Hypothalamus (tissue), 51 donors: ENCODE data around the gene STEEP1.
"Not testable (repeated sequence)": the region's sequence is repeated elsewhere in the genome, so short reads cannot be mapped to it uniquely, and the experiment has no call there.

Experiments used
- DNase-seq, 51 donors: peaks; one replicate each; lab custom pipeline; 2025; lab: John Stamatoyannopoulos, UW

STEEP1 gene

DNA sequence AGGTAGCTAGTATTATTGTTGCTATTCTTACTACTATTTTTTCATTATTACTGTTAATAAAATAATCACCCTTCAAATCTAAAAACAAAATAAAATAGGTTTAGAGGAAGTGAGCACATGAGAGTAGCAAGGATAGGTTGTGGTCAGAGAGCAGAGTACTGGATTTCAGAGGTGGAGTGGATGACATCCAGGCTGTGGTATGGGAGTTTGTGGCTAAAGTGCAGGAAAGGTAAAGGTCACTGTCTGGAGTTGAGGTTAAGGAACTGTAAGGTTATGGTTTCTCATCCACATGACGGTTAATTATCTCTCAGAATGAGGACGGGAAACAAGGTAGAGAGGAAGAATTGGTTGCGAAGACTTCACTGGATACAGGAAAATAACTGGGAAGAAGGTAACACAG, 27.7 kb downstream of the STEEP1 start:
- DNase-seq = no peak

DNA sequence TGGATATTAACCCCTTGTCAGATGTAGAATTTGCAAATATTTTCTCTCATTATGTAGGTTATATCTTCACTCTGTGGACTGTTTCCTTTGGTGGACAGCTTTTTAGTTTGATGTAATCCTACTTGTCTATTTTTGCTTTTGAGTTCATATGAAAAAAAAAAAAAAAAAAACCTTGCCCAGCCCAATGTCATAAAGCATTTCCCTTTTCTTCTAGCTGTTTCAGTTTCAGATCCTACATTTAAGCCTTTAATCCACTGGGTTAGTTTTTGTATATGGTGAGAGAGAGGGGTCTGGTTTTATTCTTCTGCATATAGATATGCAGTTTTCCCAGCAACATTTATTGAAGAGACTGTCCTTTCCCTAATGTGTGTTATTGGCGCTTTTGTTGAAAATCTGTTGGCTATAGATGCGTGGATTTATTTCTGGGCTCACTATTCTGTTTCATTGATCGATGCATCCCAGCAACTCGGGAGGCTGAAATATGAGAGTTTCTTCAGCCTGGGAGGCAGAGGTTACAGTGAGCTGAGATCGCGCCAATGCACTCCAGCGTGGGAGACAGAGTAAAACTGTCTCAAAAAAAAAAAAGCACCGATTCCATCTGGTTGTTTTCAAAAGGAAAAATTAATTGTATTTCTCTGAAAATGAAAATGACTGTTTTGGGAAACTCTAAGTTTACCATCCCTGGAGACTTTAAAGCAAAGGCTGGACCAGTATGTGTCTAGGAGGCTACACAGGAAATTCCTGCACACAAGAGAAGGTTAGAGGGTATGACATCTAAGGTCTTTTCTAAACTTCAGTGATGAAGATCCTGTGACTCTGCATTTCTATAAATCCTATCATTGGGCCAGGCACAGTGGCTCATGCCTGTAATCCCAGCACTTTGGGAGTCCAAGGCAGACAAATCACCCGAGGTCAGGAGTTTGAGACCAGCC, 35.6 kb downstream of the STEEP1 start:
- no peak for DNase-seq

DNA sequence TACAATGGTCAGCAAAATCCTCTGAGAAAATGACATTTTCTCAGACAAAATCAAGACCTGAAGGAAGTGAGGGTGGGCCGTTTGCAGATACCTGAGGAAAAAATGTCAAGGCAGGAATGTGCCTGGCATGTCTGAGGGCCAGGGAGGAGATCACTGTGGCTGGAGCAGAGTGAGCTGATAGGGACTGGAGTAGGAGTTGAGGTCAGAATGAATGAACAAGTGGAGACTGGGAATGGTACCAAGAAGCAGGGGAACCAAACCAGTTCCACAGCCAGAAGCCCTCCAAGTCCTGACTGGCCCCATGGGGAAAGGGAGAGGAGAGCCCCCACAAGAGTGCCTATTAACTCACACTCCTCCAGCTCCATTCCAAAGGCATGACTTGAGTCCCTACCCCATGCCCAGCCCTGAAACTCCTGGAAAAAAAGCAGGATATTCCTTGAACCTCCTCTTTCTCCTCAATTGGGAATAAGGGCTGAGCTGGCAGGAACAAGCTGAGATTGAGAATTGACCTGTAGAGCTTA, 41.5 kb downstream of the STEEP1 start:
- DNase-seq = no peak

DNA sequence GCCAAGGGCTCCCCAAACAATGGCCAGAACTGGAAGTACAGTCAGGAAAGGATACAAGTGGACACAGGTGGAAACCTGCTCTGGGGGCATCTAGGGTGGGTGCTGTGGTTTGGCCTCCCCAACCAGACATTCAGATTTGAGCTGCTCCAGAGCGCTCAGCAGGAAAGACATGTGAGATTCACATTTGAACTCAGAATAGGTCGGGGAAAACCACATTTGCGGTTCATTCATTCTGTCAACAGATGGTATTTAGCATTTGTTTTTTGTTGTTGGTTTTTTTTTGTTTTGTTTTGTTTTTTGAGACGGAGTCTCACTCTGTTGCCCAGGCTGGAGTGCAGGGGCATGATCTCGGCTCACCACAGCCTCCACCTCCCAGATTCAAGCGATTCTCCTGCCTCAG, 44.0 kb downstream of the STEEP1 start:
- DNase-seq = no peak

DNA sequence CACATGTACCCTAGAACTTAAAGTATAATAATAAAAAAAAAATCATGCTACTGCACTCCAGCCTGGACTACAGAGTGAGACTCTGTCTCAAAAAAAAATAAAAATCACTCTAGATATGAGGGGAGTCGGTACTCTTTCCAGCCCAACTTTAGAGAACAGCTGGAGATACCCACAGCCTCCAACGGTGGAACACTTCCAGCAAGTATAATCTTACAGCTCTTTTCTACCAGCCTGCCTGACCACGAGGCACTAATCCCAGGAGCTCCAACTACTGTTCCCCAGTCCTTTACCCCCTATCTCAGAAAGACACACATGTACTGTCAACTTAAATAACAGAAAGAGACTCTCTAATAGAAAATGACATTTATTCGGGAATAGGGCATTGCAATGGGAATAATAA, 46.8 kb downstream of the STEEP1 start:
- no peak for DNase-seq

DNA sequence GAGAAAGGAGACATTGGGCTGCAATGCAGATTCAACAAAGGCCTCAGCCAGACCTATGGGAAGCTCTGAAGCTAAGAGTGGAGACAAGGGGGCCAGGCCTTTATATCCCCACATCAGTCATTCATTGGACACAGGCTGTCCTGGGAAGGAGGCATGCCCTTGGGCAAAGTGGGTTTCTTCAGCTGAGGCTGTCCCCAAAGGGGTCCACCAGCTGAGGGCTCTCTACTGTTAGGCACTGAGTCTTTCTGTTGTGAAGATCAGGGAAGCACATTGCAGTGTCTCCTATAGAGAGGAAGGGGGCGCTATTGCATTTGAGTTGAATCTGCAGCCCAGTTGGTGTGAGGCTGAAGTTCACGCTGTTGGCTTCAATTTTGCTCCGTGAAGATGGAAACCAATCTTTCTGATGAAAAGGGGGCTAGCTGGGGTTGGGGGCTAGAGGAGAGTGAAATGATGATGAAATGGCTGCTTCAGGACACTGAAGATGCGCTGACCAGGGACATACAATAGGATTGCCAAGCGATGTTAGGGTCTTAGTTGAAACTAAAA, 49.0 kb downstream of the STEEP1 start:
- DNase-seq = peak in 21 of 51 donors; percentile 0 to 41 (median 6)

DNA sequence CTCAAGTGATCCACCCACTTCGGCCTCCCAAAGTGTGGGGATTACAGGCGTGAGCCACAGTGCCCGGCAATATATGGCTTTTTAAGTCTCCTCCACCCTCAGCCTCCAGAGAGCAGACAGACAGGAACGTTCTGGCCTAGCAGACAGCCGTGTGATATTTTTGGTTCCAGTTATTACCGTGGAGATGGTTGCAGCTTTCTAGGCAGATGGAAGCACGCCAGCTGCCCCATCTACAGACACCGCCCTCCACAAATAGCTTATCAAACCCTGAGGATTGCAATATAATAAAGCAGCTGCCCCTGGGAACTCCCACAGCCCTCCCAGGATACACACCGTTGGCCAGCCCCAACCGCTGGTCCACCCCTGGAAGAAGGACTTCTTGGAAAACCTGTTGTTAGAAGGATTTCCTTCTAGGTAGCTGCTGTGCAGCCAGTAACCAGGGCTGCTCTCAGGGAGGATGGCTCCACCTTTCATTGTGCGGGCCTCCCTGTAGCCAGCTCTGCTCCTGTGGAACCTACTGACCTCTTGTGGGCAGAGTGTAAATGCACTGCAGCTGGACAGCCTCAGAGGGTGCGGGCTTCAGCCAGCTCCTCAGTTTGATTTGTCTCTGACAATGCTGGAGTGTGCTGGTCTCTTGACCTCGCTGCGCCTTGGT, 52.9 kb downstream of the STEEP1 start:
- DNase-seq = peak in 30 of 51 donors; percentile 0 to 53 (median 11)

DNA sequence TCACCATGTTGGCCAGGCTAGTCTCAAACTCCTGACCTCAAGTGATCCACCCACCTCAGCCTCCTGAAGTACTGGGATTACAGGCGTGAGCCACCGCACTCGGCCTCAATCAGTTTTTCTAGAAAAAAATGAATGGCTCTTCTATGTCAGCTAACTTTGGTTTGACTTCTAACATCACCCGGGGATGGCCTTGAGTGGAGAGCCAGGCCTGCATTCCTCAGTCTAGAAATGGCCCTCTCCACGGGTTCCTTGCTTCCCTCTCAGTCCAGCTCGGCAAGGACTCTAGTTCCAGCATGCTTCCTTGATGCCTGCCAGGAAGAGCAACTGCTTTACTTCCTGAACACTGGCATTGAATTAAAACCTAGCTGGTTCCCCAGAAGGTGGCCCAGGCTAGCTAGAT, 58.0 kb downstream of the STEEP1 start:
- DNase-seq = no peak

DNA sequence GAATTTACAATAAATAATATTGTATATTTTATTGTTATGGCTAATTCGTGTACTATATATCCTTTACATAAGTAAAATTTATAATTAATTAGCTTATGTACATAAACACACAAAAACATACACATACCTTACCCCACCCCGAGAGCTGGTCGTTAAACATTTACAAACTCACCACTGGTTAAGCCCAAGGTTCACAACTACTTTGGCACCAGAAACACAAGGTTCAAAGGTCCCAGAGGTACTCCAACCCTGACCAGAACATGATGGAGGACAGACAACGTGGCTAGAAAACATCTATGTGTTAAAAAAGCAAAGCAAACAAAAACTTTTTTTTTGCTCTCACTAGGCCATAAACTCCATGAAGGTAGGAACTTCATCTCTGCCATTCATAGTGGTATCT, 59.3 kb downstream of the STEEP1 start:
- no peak for DNase-seq

DNA sequence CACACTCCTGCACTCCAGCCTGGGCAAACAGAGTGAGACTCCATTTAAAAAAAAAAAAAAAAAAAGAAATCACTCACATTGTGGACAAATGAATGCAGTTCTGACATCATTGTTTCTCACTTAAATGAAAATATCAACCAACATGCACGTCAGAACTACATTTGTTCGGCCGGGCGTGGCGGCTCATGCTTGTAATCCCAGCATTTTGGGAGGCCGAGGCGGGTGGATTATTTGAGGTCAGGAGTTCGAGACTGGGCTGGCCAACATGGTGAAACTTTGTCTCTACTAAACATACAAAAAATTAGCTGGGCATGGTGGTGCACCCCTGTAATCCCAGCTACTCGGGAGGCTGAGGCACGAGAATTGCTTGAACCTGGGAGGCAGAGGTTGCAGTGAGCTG, 60.1 kb downstream of the STEEP1 start:
- not testable (repeated sequence) for DNase-seq

DNA sequence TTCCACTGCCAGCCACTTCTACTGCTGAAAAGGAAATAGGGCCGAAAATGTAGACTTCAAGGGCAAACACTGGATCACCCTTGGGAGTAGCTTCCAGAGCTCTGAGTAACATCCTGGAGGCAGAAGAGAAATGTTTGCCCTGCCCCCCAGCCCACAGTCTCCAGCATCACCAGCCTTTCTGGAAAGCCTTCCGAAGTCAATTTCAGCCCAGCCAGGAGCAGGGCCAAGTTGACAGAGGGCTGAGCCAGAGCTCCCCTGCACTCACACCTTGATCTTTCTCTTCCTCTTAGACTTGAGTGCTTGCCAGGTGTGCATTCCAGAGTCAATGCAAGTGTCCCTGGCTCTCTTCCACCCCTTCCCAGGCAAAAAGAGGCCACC, 61.7 kb downstream of the STEEP1 start:
- peak in 9 of 51 donors; percentile 1 to 17 (median 5) for DNase-seq

DNA sequence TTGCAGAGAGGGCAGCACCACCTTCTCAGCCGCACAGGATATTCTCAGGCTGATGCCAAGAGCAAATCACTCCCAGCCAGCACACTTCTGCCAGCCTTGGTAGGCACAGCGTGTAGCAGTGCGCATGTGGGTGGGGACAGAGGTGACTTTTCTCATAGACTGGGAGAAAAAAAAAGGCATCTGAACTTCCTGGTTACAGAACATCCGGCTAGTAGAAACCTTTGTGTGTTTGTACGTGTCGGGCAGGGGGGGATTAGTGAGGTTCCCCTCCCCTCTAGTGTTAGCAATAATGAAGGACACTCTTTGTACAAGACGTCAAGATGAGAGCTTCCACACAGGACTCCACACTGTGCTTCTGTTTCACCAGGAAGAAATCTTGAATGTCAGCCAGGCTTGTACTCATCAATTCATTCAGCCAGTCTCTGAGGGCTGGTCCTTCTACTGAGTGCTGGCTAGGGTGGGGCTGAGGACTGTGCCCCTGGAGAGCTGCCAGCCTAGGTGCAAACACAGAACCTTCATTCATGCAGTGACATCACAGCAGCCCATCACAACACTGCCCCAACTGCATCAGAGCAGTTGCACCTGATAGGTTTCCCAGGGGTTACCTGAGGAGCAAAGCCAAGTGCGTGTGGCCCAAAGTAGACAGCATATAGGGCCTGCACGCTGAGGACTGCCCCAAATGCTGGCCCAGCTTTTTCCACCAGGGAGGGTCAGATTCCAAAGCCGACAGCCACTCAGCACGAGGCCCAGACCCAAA, 62.3 kb downstream of the STEEP1 start:
- peak in 6 of 51 donors; percentile 1 to 18 (median 2) for DNase-seq

DNA sequence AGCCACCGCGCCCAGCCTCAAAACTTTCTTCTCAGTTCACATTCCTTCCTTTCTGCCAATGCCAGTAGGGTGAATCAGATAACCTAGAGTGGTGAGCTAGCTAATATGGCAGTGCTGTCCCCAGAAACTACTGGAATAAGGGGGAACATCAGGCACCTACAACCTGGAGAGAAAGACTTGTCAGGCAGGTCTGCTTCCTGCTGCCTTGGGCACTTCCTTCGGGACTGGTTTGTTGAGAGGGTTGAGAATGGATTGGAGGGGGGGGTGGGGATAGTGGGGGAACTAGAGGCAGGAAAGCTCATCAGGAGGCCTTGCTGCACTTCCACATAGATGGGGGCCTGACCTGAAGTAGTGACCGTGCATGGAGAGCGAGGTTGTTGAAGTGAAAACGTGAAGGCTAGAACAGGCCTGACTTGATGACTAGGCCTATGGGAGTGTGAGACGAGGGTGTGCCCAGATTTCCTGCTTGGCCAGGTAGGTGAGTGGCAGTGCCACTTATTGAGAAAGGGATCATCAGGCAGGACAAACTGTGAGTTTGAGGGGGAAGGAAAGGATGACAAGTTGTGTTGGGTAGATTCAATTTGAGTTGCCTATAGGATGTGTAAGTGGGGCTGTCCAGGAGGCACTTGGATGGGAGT, 63.6 kb downstream of the STEEP1 start:
- DNase-seq = no peak

DNA sequence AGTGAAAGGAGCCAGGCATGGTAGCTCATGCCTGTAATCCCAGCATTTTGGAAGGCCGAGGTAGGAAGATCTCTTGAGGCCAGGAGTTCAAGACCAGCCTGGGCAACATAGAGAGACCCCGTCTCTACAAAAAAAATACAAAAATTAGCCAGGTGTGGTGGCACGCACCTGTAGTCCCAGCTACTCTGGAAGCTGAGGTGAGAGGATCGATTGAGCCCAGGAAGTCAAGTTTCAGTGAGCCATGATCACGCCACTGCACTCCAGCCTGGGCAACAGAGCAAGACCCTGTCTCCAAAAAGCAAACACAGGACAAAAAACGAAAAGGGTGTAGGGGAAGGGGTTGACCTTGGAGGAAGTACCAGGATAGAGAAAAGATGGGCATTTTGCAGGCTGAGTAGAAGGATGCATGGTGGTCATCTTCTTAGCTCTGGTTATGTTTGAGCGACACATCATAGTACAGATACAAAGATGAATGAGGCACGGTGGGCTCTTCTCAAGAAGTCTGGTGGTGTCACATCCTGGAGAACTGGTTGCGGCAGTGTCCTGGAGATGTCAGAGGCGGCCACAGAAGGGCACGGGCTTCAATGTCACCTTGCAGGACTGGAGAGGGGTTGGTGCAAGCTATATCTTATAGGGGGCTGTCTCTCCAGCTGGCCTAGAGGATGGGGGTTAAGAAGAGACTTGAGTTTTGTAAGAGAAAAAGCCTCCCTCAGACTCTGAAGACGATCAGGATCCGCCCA, 65.0 kb downstream of the STEEP1 start:
- DNase-seq = no peak

DNA sequence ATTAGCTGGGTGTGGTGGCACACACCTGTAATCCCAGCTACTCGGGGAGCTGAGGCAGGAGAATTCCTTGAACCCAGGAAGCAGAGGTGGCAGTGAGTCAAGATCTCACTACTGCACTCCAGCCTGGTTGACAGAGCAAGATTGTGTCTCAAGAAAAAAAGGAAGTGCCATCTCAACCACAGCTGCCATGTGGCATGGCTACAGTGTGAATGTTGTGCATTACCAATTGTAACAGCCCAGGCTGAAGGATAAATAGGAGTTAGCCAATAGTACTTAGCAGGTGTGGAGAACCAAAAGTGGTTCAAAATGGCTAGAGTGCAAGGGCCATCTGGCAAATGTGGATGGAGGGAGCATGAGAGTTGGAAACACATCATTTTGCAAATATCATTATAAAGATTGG, 68.0 kb downstream of the STEEP1 start:
- no peak for DNase-seq

DNA sequence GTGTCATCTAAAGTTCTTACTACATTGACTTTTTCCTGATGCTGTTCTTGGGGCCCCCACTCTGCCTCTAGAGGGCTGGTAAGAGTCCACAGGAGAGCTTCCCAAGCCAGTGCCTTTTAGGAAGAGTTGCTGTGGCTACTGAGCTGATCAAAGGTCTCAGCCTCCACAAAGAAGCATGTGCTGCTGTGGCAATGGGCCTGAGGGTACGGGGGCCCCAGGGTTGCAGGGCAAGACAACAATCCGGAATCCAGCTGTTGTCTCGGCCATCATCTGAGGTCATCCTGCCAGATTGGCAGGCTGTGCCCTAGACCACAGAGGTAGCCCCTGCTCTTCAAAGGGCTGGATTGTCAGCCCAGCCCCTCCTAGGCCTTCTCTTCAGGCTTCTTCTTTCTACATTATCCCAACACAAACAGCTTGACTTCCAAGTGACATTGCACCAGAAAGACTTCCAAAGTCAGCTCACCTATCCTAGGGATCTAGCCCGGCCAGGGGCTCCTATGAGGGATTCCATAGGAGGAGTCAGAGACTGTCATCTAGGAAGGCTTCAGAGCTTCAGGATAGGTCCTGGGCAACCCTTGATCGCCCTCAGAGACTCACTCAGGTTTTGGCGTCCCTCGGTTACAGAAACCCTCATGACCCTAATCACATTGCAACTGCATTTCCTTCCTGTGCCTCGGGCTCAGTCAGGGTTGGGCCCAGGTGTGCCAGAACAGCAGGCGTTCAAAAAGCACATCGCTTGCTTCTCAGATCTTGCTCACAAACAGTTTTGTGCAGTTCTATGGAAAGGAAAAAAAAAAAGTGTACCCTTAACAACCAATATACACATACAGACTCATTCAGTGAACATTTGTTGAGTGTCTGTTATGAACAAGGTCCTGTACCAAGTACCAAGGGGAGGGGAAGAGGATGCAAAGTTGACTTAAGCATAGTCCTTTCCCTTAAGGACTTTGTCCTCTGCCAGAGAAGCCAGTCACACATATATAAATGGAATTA, 69.2 kb downstream of the STEEP1 start:
- DNase-seq = no peak

DNA sequence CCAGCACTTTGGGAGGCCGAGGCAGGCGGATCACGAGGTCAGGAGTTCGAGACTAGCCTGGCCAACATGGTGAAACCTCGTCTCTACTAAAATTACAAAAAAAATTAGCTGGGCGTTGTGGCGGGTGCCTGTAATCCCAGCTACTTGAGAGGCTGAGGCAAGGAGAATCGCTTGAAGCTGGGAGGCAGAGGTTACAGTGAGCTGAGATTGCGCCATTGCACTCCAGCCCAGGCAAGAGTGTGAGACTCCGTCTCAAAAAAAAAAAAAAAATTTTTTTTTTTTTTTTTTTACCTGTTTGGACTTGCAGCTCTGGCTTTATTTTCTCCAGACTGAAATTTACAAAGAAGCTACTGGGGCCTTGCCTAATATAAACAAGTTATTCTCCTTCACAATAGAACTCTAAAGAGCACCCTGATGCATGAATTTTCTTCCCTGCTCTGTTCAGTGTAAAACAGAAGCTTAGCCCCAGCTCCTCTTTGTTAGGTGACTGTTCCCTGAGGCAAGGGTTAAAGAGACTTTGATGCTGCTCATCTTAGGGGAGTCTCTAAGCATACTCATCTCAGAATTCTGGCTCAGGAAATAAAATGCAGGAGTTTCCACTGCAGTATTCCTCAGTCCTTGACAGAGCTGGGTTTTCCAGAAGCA, 71.2 kb downstream of the STEEP1 start:
- DNase-seq = not testable (repeated sequence)

DNA sequence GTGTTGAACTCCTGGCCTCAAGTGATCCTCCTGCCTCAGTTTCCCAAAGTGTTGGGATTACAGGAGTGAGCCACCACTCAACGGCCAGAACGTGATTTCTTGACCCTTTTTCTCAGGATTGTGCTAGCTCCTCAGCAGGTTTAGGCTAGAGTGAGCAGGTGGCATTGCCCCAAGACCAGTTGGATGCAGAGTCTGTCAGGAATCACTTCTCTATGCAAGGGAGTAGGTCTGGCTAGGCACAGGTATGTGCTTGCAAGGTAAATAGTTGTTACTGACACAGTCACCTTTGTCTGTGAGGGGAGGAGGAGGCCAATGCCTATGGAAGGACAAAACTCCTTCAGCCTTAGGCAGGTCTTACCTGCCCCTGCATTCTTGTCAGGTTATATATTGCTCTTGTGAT, 72.7 kb downstream of the STEEP1 start:
- DNase-seq = no peak
